ENCODE results near the gene MXD3.
A peak's percentile ranks its signal among the peaks of the same experiment; 100 is the strongest.
"Not testable (repeated sequence)": the region's sequence is repeated elsewhere in the genome, so short reads cannot be mapped to it uniquely, and the experiment has no call there.

The MXD3 gene

GRCh38 chr5:177261510-177261909, 50.2 kb downstream of the MXD3 start:
- TF ChIP-seq CTCF (IDR thresholded peaks at IDR 0.05) = no peak
- no peak overlapping the region for H3K4me3 ChIP-seq (ENCODE audit: low read depth, low read length)
- no peaks in the 10 kb centered on the region for H3K27me3 ChIP-seq (ENCODE audit: control insufficient read depth, insufficient read depth, low read length)
- H2AFZ ChIP-seq = no peak overlapping the region
- peaks cover 8% of the 10 kb centered on the region for H3K4me1 ChIP-seq
- H3K4me2 ChIP-seq (ENCODE audit: low read length) = no peak overlapping the region
- H3K79me2 ChIP-seq = no peaks in the 10 kb centered on the region
- H3K27ac ChIP-seq = peak overlapping the region; percentile 58
- no peaks in the 10 kb centered on the region for H3K9me3 ChIP-seq (ENCODE audit: control insufficient read depth, low read length)
- H3K9ac ChIP-seq = no peak overlapping the region
- no peaks in the 10 kb centered on the region for H3K36me3 ChIP-seq (ENCODE audit: control insufficient read depth, insufficient read depth, low read length)

DNA sequence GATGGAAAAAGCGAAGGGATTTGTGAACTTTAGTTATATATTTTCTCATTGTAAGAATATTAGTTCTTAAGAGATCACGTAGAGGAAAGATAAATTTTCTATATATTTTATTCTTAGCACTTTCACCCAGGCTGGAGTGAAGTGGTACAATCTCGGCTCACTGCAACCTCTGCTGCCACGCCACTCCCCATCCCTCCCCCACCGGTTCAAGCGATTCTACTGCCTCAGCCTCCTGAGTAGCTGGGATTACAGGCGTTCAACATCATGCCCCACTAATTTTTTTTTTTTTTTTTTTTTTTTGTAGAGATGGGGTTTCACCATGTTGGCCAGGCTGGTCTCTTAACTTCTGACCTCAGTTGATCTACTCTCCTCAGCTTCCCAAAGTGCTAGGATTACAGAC, 50.7 kb downstream of the MXD3 start:
- Histone ChIP-seq H3K4me2 (ENCODE audit: low read length) (no peak overlapping the region), H3K9ac (no peak overlapping the region), H3K4me3 (ENCODE audit: low read depth, low read length) (no peak overlapping the region), H3K79me2 (no peaks in the 10 kb centered on the region), H3K4me1 (peaks cover 8% of the 10 kb centered on the region), H3K36me3 (ENCODE audit: control insufficient read depth, insufficient read depth, low read length) (no peaks in the 10 kb centered on the region), H2AFZ (no peak overlapping the region), H3K27me3 (ENCODE audit: control insufficient read depth, insufficient read depth, low read length) (no peaks in the 10 kb centered on the region), H3K9me3 (ENCODE audit: control insufficient read depth, low read length) (no peaks in the 10 kb centered on the region), H3K27ac (peak overlapping the region; percentile 58)
- no peak for TF ChIP-seq CTCF (IDR thresholded peaks at IDR 0.05)

DNA sequence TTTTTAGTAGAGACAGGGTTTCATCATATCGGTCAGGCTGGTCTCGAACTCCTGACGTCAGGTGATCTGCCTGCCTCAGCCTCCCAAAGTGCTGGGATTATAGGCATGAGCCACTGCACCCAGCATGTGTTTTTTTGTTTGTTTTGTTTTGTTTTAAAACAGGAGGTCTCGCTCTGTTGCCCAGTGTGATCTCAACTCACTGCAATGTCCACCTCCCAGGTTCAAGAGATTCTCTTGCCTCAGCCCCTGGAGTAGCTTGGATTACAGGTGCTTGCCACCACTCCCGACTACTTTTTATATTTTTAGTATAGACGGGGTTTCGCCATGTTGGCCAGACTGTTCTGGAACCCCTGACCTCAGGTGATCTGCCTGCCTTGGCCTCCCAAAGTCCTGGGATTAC, 53.0 kb downstream of the MXD3 start:
- H3K9ac ChIP-seq; H3K79me2 ChIP-seq; H2AFZ ChIP-seq; H3K9me3 ChIP-seq (ENCODE audit: control insufficient read depth, low read length); H3K4me2 ChIP-seq (ENCODE audit: low read length); H3K4me3 ChIP-seq (ENCODE audit: low read depth, low read length); H3K36me3 ChIP-seq (ENCODE audit: control insufficient read depth, insufficient read depth, low read length); H3K27me3 ChIP-seq (ENCODE audit: control insufficient read depth, insufficient read depth, low read length); H3K4me1 ChIP-seq; H3K27ac ChIP-seq: not testable (repeated sequence)

All from parathyroid adenoma (tissue), 2 donors.